ENCODE results near the gene TEPSIN. TPM values are rescaled to one million over a fixed set of nuclear protein-coding genes. Genes with fewer than 3 reads are reported as not detected.
A peak's percentile ranks its signal among the peaks of the same experiment; 100 is the strongest.

Gene TEPSIN
- total RNA-seq, 2 donors from 2014 or later = 26.3 to 35.0 TPM

GRCh38 chr17:81248649-81249048, 9.8 kb upstream of the TEPSIN start:
- Mint-ChIP-seq H3K4me1 (peaks cover 13% of the 10 kb centered on the region), H3K4me3 (no peak overlapping the region), H3K36me3 (ENCODE audit: low read depth) (peaks cover 40% of the 10 kb centered on the region), H3K27ac (no peak overlapping the region), H3K27me3 (no peaks in the 10 kb centered on the region), H3K9me3 (no peaks in the 10 kb centered on the region)
- no peak for ATAC-seq (replicated peaks)

- Mint-ChIP-seq H3K27me3 (no peaks in the 10 kb centered on the region), H3K36me3 (ENCODE audit: low read depth) (peaks cover 30% of the 10 kb centered on the region), H3K27ac (no peak overlapping the region), H3K4me1 (peaks cover 6% of the 10 kb centered on the region), H3K4me3 (no peak overlapping the region), H3K9me3 (no peaks in the 10 kb centered on the region)
- ATAC-seq (replicated peaks) = no peak
Observed at GRCh38 chr17:81247339-81247990, 8.6 kb upstream of the TEPSIN start.

- no peaks in the 10 kb centered on the region for H3K9me3 Mint-ChIP-seq
- no peak overlapping the region for H3K4me3 Mint-ChIP-seq
- H3K27ac Mint-ChIP-seq = no peak overlapping the region
- H3K4me1 Mint-ChIP-seq = peaks cover 6% of the 10 kb centered on the region
- H3K36me3 Mint-ChIP-seq (ENCODE audit: low read depth) = peaks cover 32% of the 10 kb centered on the region
- H3K27me3 Mint-ChIP-seq = no peaks in the 10 kb centered on the region
- ATAC-seq (replicated peaks) = no peak
Observed at GRCh38 chr17:81246679-81247338, 8.0 kb upstream of the TEPSIN start.

- Mint-ChIP-seq H3K4me1 (peaks cover 6% of the 10 kb centered on the region), H3K4me3 (no peak overlapping the region), H3K27ac (no peak overlapping the region), H3K36me3 (ENCODE audit: low read depth) (peaks cover 37% of the 10 kb centered on the region), H3K27me3 (no peaks in the 10 kb centered on the region), H3K9me3 (no peaks in the 10 kb centered on the region)
- no peak for ATAC-seq (replicated peaks)
Observed at GRCh38 chr17:81246343-81246670, 7.5 kb upstream of the TEPSIN start.

GRCh38 chr17:81245665-81246342, 6.9 kb upstream of the TEPSIN start:
- Mint-ChIP-seq H3K36me3 (ENCODE audit: low read depth) (peaks cover 39% of the 10 kb centered on the region), H3K4me1 (peaks cover 6% of the 10 kb centered on the region), H3K27me3 (no peaks in the 10 kb centered on the region), H3K27ac (no peak overlapping the region), H3K4me3 (no peak overlapping the region), H3K9me3 (no peaks in the 10 kb centered on the region)
- no peak for ATAC-seq (replicated peaks)

GRCh38 chr17:81245024-81245664, 6.3 kb upstream of the TEPSIN start:
- Mint-ChIP-seq H3K27ac (peak overlapping the region; percentile 55), H3K27me3 (no peaks in the 10 kb centered on the region), H3K4me1 (peaks cover 6% of the 10 kb centered on the region), H3K36me3 (ENCODE audit: low read depth) (peaks cover 39% of the 10 kb centered on the region), H3K4me3 (no peak overlapping the region), H3K9me3 (no peaks in the 10 kb centered on the region)
- peak; percentile 73 for ATAC-seq (replicated peaks)

GRCh38 chr17:81244358-81245023, 5.6 kb upstream of the TEPSIN start:
- Mint-ChIP-seq H3K36me3 (ENCODE audit: low read depth) (peaks cover 36% of the 10 kb centered on the region), H3K27me3 (no peaks in the 10 kb centered on the region), H3K9me3 (no peaks in the 10 kb centered on the region), H3K27ac (peak overlapping the region; percentile 55), H3K4me3 (no peak overlapping the region), H3K4me1 (peaks cover 6% of the 10 kb centered on the region)
- no peak for ATAC-seq (replicated peaks)

GRCh38 chr17:81243333-81243664, 4.4 kb upstream of the TEPSIN start:
- Mint-ChIP-seq H3K9me3 (no peaks in the 10 kb centered on the region), H3K4me3 (no peak overlapping the region), H3K4me1 (peaks cover 6% of the 10 kb centered on the region), H3K36me3 (ENCODE audit: low read depth) (peaks cover 36% of the 10 kb centered on the region), H3K27ac (no peak overlapping the region), H3K27me3 (no peaks in the 10 kb centered on the region)
- no peak for ATAC-seq (replicated peaks)

GRCh38 chr17:81242421-81243332, 3.8 kb upstream of the TEPSIN start:
- ATAC-seq (replicated peaks) = no peak
- no peaks in the 10 kb centered on the region for H3K9me3 Mint-ChIP-seq
- no peak overlapping the region for H3K27ac Mint-ChIP-seq
- H3K4me1 Mint-ChIP-seq = peaks cover 9% of the 10 kb centered on the region
- no peak overlapping the region for H3K4me3 Mint-ChIP-seq
- no peaks in the 10 kb centered on the region for H3K27me3 Mint-ChIP-seq
- peaks cover 36% of the 10 kb centered on the region for H3K36me3 Mint-ChIP-seq (ENCODE audit: low read depth)

GRCh38 chr17:81241648-81242420, 3.0 kb upstream of the TEPSIN start:
- Mint-ChIP-seq H3K36me3 (ENCODE audit: low read depth) (peaks cover 36% of the 10 kb centered on the region), H3K27ac (no peak overlapping the region), H3K4me3 (peak overlapping the region; percentile 83), H3K4me1 (peaks cover 15% of the 10 kb centered on the region), H3K27me3 (no peaks in the 10 kb centered on the region), H3K9me3 (no peaks in the 10 kb centered on the region)
- no peak for ATAC-seq (replicated peaks)

GRCh38 chr17:81241203-81241602, 2.3 kb upstream of the TEPSIN start:
- Mint-ChIP-seq H3K4me3 (peak overlapping the region; percentile 83), H3K36me3 (ENCODE audit: low read depth) (peaks cover 36% of the 10 kb centered on the region), H3K9me3 (no peaks in the 10 kb centered on the region), H3K4me1 (peaks cover 15% of the 10 kb centered on the region), H3K27me3 (no peaks in the 10 kb centered on the region), H3K27ac (no peak overlapping the region)
- no peak for ATAC-seq (replicated peaks)

- Mint-ChIP-seq H3K27me3 (no peaks in the 10 kb centered on the region), H3K27ac (no peak overlapping the region), H3K4me1 (peaks cover 15% of the 10 kb centered on the region), H3K4me3 (peak overlapping the region; percentile 83), H3K9me3 (no peaks in the 10 kb centered on the region), H3K36me3 (ENCODE audit: low read depth) (peaks cover 36% of the 10 kb centered on the region)
- ATAC-seq (replicated peaks) = no peak
Observed at GRCh38 chr17:81240761-81241160, 1.9 kb upstream of the TEPSIN start.

Measured in activated T-helper 17 cell treated with anti-CD3 and anti-CD28 coated beads, Interleukin-2, amount 50 U/mL, for 72 hours (primary cell).